T-helper 9 cell (primary cell): Measurements from ENCODE around the gene FAM118A.
"Not testable (repeated sequence)": the region's sequence is repeated elsewhere in the genome, so short reads cannot be mapped to it uniquely, and the experiment has no call there.

Experiments
- DNase-seq: peaks from one replicate; pipeline ENCODE4 v3.0.0-alpha.2; 2020

Gene FAM118A

DNA sequence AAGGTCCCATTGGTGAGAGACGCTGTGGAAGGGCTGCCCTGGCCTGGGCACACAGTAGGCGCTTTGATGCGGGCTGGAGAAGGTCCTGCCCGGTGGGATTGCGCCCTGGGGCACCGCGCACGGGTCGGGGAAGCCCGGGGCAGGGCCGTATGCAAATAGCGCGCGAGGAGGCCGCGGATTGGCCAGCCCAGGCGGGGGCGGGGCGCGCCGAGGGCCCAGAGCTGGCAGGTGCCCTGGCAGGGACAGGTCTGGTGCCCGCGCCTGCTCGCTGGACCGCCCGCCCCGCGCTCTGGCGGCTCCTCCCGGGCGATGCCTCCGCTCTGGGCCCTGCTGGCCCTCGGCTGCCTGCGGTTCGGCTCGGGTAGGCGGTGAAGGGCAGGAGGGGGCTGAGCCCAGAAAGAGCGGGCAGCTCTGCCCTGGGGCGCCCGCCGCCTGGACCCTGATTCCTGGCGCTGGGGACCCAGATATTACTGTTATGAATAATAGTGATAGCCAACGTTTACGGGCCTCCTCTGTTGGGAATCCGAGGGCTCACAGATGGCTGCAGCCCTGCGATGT, 24.9 kb upstream of the FAM118A start, which contains the start of gene UPK3A:
Gene UPK3A (plus strand): TSS at position 245 of the 558 bp plus-strand sequence. CDS start 65 bp downstream, at position 310.
- peak; percentile 43 for DNase-seq

DNA sequence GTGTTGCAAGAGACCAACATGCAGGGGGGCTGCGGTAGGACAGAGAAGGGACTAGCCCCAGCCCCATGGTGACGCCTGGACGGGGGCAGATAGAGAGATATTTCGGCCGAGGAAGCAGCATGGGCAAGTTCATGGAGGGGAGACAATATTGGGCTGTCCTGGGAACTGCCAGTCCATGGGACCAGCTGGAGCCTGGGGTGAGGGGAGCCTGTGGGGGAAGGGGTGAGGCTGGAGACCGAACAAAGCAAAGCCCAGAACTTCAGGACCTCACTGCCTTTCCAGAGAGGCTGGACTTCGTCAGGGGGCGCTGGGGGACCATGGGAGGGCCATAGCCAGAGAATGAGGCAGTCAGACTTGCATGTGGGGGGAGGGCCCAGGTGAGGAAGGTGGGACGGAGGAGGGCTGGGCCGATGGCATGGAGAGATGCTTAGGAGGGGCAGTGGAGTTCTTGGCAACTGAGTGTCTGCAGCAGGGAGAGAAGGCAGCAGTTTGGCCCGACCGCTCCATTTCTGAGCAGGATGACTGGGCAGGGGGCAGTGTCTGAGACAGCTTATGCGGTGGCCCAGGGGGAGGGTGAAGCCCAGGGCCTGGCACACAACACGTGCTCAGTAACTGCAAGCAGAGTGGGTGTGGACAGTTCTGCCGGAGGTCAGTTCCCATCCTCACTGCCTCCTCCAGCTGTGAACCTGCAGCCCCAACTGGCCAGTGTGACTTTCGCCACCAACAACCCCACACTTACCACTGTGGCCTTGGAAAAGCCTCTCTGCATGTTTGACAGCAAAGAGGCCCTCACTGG, 24.3 kb upstream of the FAM118A start:
- no peak for DNase-seq

DNA sequence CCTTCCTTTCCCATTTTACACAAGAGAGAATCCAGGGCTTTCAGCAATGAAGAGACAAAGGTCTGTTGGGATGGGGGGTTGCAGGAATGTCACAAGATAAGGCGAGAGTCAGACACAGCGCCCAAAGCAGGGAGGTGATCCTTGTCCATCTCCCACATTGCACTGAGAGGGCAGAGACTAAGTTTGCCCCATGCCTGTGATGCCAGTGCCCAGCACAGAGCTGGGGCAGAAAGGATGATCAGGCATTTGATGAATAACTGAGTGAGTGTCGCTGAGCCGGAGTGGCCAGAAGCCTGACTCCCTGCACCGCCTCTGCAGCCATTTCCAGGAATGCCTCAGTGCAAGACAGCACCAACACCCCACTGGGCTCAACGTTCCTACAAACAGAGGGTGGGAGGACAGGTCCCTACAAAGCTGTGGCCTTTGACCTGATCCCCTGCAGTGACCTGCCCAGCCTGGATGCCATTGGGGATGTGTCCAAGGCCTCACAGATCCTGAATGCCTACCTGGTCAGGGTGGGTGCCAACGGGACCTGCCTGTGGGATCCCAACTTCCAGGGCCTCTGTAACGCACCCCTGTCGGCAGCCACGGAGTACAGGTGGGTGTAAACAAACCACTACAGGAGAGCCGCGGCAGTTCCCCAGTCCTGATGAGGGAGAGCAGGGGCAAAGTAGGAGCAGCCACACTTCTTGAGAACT, 22.7 kb upstream of the FAM118A start:
- DNase-seq: no peak

GRCh38 chr22:45290410-45290936, 19.3 kb upstream of the FAM118A start:
- no peak for DNase-seq

GRCh38 chr22:45291061-45291930, 18.4 kb upstream of the FAM118A start:
- DNase-seq: no peak

DNA sequence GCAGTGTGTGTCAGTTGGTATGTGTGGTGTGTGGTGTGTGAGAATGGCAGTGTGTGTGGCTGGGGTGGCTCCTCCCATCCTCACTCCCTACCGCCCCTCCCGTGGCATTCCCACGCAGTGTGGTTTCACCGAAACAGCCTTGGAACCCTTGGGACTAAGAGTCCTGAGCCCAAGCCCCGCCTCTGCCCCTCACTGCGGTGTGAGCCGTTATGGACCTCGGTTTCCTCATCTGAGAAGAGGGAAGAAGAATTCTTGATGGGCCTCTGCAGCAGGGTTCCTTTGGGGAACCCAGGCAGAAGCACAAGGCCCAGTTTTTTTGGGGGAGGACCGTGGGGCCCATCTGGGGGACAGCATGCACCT, 17.8 kb upstream of the FAM118A start:
- no peak for DNase-seq

- no peak for DNase-seq
Measured at GRCh38 chr22:45292731-45293442, 16.8 kb upstream of the FAM118A start.

DNA sequence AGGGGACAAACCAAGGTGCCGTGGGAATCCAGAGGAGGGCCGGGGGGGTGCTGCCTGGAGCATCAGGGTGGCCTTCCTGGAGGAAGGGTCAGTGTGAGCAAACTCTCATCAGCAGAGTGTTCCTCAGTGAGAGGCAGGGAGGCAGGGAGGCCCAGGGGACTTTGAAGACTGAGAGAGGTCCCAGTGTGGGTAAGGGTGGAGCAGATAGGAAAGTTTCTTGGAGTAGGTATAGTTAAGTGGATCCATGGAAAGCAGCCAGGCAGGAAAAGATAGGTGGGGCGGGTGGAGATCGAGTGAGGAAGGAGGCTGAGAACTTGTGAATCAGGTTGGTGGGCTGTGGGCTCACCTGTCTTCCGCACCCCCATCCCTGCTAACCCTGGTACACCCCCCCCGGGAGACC, 15.7 kb upstream of the FAM118A start:
- no peak for DNase-seq

DNA sequence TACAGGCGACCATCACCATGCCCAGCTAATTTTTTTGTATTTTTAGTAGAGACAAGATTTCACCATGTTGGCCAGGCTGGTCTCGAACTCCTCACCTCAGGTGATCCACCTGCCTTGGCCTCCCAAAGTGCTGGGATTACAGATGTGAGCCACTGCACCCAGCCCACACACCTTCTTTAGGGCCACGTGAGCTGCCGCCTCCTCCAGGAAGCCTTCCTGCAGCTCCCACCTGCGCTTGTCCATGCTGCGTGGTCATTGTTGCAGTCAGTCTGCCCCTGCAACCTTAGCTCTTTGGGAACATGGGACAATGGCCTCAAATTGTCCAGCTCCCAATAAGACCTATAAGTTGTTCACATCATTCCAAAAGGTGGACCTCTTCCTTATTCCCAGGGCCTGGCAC, 14.7 kb upstream of the FAM118A start:
- not testable (repeated sequence) for DNase-seq

- DNase-seq: no peak
Measured at GRCh38 chr22:45295492-45295891, 14.2 kb upstream of the FAM118A start.

GRCh38 chr22:45296628-45297297, 13.0 kb upstream of the FAM118A start:
- DNase-seq: peak; percentile 19

DNA sequence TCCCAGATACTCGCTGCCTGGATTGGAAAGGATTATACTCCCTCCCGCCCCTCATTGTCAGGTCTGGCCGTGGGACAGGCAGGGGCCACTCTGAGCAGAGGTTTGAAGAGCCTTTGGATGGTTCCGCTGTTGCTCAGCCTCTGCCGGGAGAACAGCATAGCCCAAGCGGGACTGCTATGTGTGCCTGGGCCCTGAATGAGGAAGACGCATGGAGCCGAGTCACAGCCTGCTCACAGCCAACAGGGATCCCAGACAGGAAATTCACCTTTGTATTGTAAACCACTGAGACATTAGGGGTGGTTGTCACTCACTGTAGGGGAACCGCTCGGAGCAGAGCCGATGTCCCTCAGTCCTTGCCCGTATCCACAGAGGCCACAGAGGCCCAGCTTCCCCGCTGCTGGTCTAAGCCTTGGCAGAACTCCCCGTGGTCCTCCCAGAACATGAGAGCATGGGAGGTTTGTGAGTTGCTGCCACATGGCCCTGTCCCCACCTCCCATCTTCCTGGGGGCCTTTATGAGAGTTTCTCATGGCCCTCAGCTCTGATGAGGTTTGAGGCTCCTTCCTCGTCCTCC, 10.7 kb upstream of the FAM118A start:
- DNase-seq: no peak

DNA sequence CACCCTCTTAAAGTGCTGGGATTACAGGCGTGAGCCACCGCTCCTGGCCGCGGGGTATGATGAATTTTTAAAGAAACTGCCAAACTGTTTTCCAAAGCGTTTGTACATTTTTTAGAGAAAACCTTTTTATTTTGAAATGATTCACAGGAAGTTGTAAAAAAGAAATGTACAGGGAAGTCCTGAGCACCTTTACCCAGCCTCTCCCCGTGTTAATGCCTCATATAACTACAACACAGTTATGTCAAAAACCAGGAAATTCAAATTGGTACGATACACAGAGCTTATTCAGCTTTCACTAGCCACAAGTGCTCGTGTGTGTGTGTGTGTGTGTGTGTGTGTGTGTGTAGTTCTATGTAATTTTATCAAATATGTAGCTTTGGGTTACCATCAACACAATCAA, 7.0 kb upstream of the FAM118A start:
- no peak for DNase-seq

DNA sequence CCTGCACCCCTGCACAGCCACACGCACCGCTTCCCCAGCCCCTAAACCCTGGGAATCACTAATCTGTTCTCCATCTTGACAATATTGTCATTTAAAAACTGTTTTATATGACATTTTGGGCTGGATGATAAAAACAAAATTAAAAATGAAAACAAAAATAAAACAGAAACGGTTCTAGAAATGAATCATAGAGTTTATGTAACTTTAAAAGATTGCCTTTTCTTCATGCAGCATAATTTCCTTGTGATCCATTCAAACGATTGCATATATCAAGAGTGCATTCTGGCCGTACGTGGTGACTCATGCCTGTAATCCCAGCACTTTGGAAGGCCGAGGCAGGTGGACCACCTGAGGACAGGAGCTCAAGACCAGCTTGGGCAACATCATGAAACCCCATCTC, 6.6 kb upstream of the FAM118A start:
- DNase-seq: no peak

GRCh38 chr22:45304971-45305370, 4.8 kb upstream of the FAM118A start:
- no peak for DNase-seq

GRCh38 chr22:45305456-45306075, 4.2 kb upstream of the FAM118A start:
- DNase-seq: no peak

- no peak for DNase-seq
Measured at GRCh38 chr22:45306139-45306538, 3.6 kb upstream of the FAM118A start.

GRCh38 chr22:45308391-45308956, 1.3 kb upstream of the FAM118A start:
- DNase-seq: no peak

DNA sequence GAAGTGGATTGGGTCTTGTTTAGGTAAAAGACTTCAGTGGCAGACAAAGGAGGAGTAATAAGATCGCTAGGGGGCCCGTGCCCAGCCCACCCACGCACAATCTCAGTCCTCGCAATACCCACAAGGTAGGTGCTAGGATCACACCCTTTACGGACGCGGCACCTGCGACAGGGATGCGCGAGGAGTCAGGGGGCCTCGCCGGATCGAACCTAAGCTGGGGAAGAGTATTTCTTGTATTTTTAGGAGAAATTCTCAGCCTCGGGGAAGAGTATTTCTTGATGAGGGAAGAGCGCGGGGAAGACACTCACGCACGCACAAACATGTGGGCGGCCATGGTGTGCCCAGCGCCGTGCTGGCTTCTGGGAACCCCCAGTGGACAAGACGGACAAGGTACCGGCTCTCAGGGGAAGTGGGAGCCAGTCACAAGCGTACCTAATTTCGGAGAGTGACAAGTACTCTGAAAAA, 745 bp upstream of the FAM118A start:
- DNase-seq: no peak

DNA sequence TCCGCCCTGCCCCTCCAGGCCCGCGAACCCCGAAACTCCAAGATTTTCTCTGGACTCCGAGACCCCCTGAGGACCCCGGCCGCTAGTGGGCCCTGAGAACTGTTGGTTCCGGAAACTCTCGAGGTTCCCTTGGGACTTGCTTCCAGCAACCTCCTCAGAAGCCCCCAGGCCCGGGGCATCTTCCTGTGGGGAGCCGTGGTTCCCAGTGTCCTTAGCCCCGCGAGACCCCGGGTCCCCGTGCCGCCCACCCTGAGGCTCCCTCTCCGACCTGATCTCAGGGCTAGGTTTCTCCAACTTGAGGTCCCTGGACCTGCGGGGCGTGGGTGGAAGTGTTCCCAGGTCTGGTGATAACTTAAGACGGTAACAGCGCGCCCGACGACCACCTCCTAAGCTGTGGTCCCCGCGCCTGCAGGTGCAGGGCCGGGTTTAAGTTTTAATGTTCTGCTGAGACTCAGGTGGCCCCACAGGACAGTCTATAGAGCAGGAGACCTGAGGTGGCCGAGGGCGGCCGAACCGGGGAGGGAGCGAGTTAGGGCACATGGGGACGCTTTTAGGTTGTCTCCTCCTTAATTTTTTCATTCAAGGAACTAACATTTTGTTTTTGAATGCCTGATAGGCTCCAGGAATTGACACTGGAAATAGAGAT, 720 bp downstream of the FAM118A start:
- DNase-seq: no peak
